ENCODE data around the gene ISLR. TPM values are rescaled to one million over a fixed set of nuclear protein-coding genes. Genes with fewer than 3 reads are reported as not detected.
A peak's percentile ranks its signal among the peaks of the same experiment; 100 is the strongest.

Gene ISLR
- total RNA-seq, 1 experiment from 2014 or later = 0.11 TPM

DNA sequence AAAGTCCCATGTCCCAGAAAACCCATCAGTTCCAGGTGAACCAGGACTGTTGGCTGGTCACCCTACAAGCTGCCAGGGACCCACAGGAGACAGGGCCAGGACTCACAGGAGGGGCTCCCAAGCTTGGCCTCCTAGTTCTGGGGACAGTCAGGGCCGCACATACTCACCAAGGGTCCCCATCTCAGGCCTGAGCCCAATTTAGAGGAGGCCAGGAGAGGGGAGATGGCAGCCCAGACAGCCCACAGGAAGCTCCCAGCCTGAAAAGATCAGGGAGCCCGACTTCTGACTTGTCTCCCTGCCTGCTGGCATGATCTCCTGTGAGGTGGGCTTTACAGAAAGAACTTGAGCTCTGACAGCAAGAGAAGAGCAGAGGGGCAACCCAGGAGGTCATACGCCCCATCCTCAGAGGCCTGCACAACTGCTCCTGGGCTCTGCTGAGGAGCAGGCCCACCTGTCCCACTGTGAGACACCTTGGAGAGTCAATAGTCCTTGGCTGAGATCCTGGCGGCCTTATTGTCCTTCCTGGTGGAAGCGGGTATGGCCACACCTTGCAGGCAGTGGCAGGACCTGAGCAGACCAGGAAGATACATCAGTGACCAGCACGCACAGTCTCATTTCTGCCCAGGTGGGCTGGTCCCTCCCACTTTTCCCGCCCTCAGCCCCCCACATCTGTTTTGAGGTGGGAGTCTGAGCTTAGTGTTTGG is 2.5 kb upstream of the ISLR start:
- Mint-ChIP-seq H3K36me3 (ENCODE audit: insufficient read depth in 1 of 3, low read depth in 3 of 3) (no peaks in the 10 kb centered on the region), H3K9me3 (no peaks in the 10 kb centered on the region; a peak in 1 of 5 replicates), H3K4me3 (no peak overlapping the region), H3K27me3 (ENCODE audit: low read depth) (peaks cover 27% of the 10 kb centered on the region), H3K4me1 (peaks cover 16 to 43% of the 10 kb centered on the region in 2 experiments), H3K27ac (peak overlapping the region in 1 of 3 experiments; percentile 68; a peak in 1 of 7 replicates)
- no peak overlapping the region for H3K9ac ChIP-seq (ENCODE audit: extremely low read depth, insufficient read length, low read length)
- H3K23me2 ChIP-seq (ENCODE audit: insufficient read length, low read depth, low read length, poor library complexity, severe bottlenecking) = no peaks in the 10 kb centered on the region
- no peaks in the 10 kb centered on the region for H3K9me3 ChIP-seq (ENCODE audit: control insufficient read depth, low read depth, low read length)
- WGBS (ENCODE audit: extremely low coverage, insufficient read length, low lambda C conversion rate) = no CpG with 5 or more reads among the region's 7 CpGs
- H3T11ph ChIP-seq (ENCODE audit: low read length) = no peak overlapping the region
- TF ChIP-seq, protein P1, sequence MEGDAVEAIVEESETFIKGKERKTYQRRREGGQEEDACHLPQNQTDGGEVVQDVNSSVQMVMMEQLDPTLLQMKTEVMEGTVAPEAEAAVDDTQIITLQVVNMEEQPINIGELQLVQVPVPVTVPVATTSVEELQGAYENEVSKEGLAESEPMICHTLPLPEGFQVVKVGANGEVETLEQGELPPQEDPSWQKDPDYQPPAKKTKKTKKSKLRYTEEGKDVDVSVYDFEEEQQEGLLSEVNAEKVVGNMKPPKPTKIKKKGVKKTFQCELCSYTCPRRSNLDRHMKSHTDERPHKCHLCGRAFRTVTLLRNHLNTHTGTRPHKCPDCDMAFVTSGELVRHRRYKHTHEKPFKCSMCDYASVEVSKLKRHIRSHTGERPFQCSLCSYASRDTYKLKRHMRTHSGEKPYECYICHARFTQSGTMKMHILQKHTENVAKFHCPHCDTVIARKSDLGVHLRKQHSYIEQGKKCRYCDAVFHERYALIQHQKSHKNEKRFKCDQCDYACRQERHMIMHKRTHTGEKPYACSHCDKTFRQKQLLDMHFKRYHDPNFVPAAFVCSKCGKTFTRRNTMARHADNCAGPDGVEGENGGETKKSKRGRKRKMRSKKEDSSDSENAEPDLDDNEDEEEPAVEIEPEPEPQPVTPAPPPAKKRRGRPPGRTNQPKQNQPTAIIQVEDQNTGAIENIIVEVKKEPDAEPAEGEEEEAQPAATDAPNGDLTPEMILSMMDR (conservative IDR thresholded peaks at IDR 0.05) = no peak
- H3K27ac ChIP-seq (ENCODE audit: insufficient read length, low read depth, low read length) = no peak overlapping the region
- no peak overlapping the region for H2BK120ac ChIP-seq (ENCODE audit: low read depth, low read length, poor library complexity, severe bottlenecking)
- H3K4me1 ChIP-seq (ENCODE audit: insufficient read depth, low read length) = peaks cover 3% of the 10 kb centered on the region; the same call in 1 of the 2 replicates
- no peaks in the 10 kb centered on the region for H3K27me3 ChIP-seq (ENCODE audit: insufficient read depth, low read length)
- H4K91ac ChIP-seq (ENCODE audit: insufficient read length, low read depth, low read length) = no peak overlapping the region
- H3K4ac ChIP-seq (ENCODE audit: low read depth, low read length) = no peak overlapping the region
- no peak overlapping the region for H2AK5ac ChIP-seq (ENCODE audit: insufficient read length, low read length)
- H4K5ac ChIP-seq (ENCODE audit: insufficient read length, low read depth, low read length) = no peak overlapping the region
- no peak overlapping the region for H3K18ac ChIP-seq (ENCODE audit: insufficient read length, low read depth, low read length)
- H2BK20ac ChIP-seq (ENCODE audit: low read depth, low read length, poor library complexity, severe bottlenecking) = no peak overlapping the region
- DNase-seq = peak; percentile 18
- no peak overlapping the region for H2BK5ac ChIP-seq (ENCODE audit: insufficient read length, low read length)
- no peak overlapping the region for H3K14ac ChIP-seq (ENCODE audit: insufficient read depth, low read length)
- no peaks in the 10 kb centered on the region for H4K20me1 ChIP-seq (ENCODE audit: control insufficient read depth, insufficient read depth, insufficient read length)
- no peaks in the 10 kb centered on the region for H3K79me2 ChIP-seq (ENCODE audit: insufficient read depth, low read length)
- no peak overlapping the region for H3K56ac ChIP-seq (ENCODE audit: insufficient read length, low read depth, low read length)
- H4K8ac ChIP-seq (replicated peaks; ENCODE audit: insufficient read length, low read depth, low read length) = no peak overlapping the region
- H2BK12ac ChIP-seq (ENCODE audit: insufficient read length, low read depth, low read length) = no peak overlapping the region
- H2BK15ac ChIP-seq (ENCODE audit: low read depth, low read length) = no peak overlapping the region
- H2AFZ ChIP-seq (ENCODE audit: low read length) = no peak overlapping the region
- H3K4me2 ChIP-seq (ENCODE audit: insufficient read depth, insufficient read length, low read length) = no peak overlapping the region
- H3K79me1 ChIP-seq (ENCODE audit: insufficient read depth, low read depth, low read length, poor library complexity, severe bottlenecking) = no peaks in the 10 kb centered on the region
- H3K23ac ChIP-seq (ENCODE audit: insufficient read length, low read depth, low read length) = no peak overlapping the region

All from H9 (cell line).